Tibial nerve (tissue), 3 donors: ENCODE results near the gene MYADML2.

ENCODE experiments used
- POLR2A ChIP-seq, 2 donors: fragments of 450-650 bp; IDR thresholded peaks; one replicate each; pipeline ENCODE4 v1.6.1; 2017; ENCODE audit warnings: antibody characterized with exemption in 2 of 2, mild to moderate bottlenecking in 2 of 2, moderate library complexity in 2 of 2
- TF ChIP-seq, protein P1 (sequence below), 5 experiments: fragments of 200-600 bp in 3 of 5; fragments of 450-650 bp in 2 of 5; sonication (generic) in 3 of 5; IDR thresholded peaks; one replicate each; pipeline ENCODE4 v1.5.1; 2016 to 2019; ENCODE audit warnings: antibody characterized with exemption in 5 of 5, mild to moderate bottlenecking in 3 of 5, moderate library complexity in 2 of 5

DNA sequence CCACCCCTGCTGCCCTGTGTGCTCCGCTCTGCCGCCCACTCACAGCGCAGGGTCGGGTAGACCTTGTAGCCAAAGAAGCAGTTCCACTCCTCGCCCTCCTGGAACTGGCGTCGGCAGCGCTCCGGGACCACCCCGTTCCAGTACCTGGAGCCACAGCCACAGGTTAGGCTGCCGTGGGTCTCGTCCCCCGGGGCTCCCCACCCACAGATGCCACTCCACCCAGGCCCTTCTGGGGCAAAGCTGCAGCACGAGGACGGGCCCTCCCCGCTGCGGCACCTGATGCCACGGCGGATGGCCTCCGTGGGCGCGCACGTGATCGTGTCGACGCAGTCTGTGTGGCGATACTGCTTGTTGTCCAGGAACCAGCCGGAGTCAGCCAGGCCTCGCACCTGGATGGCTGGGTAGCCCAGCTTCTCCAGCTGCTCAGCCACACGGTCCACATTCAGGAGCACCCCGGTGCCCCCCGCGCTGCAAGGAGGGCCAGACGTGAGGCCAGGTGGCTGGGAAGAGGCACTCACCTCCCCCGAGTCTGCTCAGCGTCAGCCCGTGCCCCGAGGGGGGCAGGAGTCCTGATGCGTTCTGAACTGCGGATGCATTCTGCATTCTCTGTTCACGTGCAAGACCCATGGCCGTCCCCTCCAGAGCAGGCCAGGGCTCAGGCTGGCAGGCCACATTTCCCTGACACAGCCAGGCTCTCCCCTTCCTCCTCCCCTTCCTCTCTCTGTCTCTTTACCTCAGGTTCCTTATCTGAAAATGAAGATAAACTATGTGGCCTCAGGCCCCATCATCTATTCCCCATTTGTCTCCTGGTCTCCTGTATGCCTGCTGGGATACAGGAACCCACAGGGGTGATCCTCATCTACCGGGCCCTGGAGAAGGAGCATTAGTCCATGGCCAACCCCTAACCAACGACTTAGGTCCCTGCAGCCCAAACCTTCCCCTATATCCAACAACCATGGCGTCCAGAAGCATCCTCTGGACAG lies 9.9 kb upstream of the MYADML2 start:
- no peak for TF ChIP-seq POLR2A (IDR thresholded peaks at IDR 0.05)
- TF ChIP-seq, protein P1, sequence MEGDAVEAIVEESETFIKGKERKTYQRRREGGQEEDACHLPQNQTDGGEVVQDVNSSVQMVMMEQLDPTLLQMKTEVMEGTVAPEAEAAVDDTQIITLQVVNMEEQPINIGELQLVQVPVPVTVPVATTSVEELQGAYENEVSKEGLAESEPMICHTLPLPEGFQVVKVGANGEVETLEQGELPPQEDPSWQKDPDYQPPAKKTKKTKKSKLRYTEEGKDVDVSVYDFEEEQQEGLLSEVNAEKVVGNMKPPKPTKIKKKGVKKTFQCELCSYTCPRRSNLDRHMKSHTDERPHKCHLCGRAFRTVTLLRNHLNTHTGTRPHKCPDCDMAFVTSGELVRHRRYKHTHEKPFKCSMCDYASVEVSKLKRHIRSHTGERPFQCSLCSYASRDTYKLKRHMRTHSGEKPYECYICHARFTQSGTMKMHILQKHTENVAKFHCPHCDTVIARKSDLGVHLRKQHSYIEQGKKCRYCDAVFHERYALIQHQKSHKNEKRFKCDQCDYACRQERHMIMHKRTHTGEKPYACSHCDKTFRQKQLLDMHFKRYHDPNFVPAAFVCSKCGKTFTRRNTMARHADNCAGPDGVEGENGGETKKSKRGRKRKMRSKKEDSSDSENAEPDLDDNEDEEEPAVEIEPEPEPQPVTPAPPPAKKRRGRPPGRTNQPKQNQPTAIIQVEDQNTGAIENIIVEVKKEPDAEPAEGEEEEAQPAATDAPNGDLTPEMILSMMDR (IDR thresholded peaks at IDR 0.05): no peak
